ENCODE data around the gene USP35. TPM values are rescaled to one million over a fixed set of nuclear protein-coding genes. Genes with fewer than 3 reads are reported as not detected.

Gene USP35
- total RNA-seq, 1 donor: 21.4 TPM

GRCh38 chr11:78210000-78210608, 21.4 kb downstream of the USP35 start:
- Histone ChIP-seq H2AFZ (ENCODE audit: low read length) (no peak overlapping the region), H3K4me1 (ENCODE audit: insufficient read depth, low read length) (peaks cover 24% of the 10 kb centered on the region), H3K4me3 (ENCODE audit: insufficient read depth, low read length) (no peak overlapping the region), H3K79me2 (ENCODE audit: insufficient read depth, low read length) (peaks cover 41% of the 10 kb centered on the region), H3K36me3 (ENCODE audit: insufficient read depth, low read length) (peaks cover 62% of the 10 kb centered on the region), H4K20me1 (ENCODE audit: insufficient read depth, low read length) (peaks cover 28% of the 10 kb centered on the region), H3K9me3 (ENCODE audit: low read depth, low read length) (no peaks in the 10 kb centered on the region), H3K27ac (ENCODE audit: low read depth, low read length) (no peak overlapping the region), H3K27me3 (ENCODE audit: insufficient read depth, low read length) (no peaks in the 10 kb centered on the region), H3K4me2 (ENCODE audit: insufficient read depth, low read length) (no peak overlapping the region)
- peak; percentile 29 for DNase-seq (ENCODE audit: insufficient read length, low spot score, missing footprints)
- no peak for TF ChIP-seq CTCF (IDR thresholded peaks at IDR 0.05; ENCODE audit: extremely low read depth, low read depth, low read length)

GRCh38 chr11:78211565-78211964, 22.8 kb downstream of the USP35 start:
- Histone ChIP-seq H3K4me1 (ENCODE audit: insufficient read depth, low read length) (peaks cover 24% of the 10 kb centered on the region), H3K4me2 (ENCODE audit: insufficient read depth, low read length) (no peak overlapping the region), H2AFZ (ENCODE audit: low read length) (no peak overlapping the region), H4K20me1 (ENCODE audit: insufficient read depth, low read length) (peaks cover 28% of the 10 kb centered on the region), H3K4me3 (ENCODE audit: insufficient read depth, low read length) (no peak overlapping the region), H3K9me3 (ENCODE audit: low read depth, low read length) (no peaks in the 10 kb centered on the region), H3K79me2 (ENCODE audit: insufficient read depth, low read length) (peaks cover 41% of the 10 kb centered on the region), H3K27ac (ENCODE audit: low read depth, low read length) (no peak overlapping the region), H3K36me3 (ENCODE audit: insufficient read depth, low read length) (peaks cover 64% of the 10 kb centered on the region), H3K27me3 (ENCODE audit: insufficient read depth, low read length) (no peaks in the 10 kb centered on the region)
- TF ChIP-seq CTCF (IDR thresholded peaks at IDR 0.05; ENCODE audit: extremely low read depth, low read depth, low read length): no peak
- no peak for DNase-seq (ENCODE audit: insufficient read length, low spot score, missing footprints)

- Histone ChIP-seq H3K9me3 (ENCODE audit: low read depth, low read length) (no peaks in the 10 kb centered on the region), H2AFZ (ENCODE audit: low read length) (no peak overlapping the region), H3K79me2 (ENCODE audit: insufficient read depth, low read length) (peaks cover 34% of the 10 kb centered on the region), H3K36me3 (ENCODE audit: insufficient read depth, low read length) (peaks cover 53% of the 10 kb centered on the region), H4K20me1 (ENCODE audit: insufficient read depth, low read length) (peaks cover 25% of the 10 kb centered on the region), H3K4me2 (ENCODE audit: insufficient read depth, low read length) (no peak overlapping the region), H3K4me3 (ENCODE audit: insufficient read depth, low read length) (no peak overlapping the region), H3K27me3 (ENCODE audit: insufficient read depth, low read length) (no peaks in the 10 kb centered on the region), H3K4me1 (ENCODE audit: insufficient read depth, low read length) (peaks cover 22% of the 10 kb centered on the region), H3K27ac (ENCODE audit: low read depth, low read length) (no peak overlapping the region)
- DNase-seq (ENCODE audit: insufficient read length, low spot score, missing footprints): no peak
- TF ChIP-seq CTCF (IDR thresholded peaks at IDR 0.05; ENCODE audit: extremely low read depth, low read depth, low read length): no peak
Observed at GRCh38 chr11:78212586-78213371, 24.1 kb downstream of the USP35 start.
